ENCODE data around the gene OR6S1. TPM values are rescaled to one million over a fixed set of nuclear protein-coding genes. Genes with fewer than 3 reads are reported as not detected.
A peak's percentile ranks its signal among the peaks of the same experiment; 100 is the strongest.

OR6S1 gene
- total and polyA plus RNA-seq, 2 experiments from 2014 or later, result not detected

DNA sequence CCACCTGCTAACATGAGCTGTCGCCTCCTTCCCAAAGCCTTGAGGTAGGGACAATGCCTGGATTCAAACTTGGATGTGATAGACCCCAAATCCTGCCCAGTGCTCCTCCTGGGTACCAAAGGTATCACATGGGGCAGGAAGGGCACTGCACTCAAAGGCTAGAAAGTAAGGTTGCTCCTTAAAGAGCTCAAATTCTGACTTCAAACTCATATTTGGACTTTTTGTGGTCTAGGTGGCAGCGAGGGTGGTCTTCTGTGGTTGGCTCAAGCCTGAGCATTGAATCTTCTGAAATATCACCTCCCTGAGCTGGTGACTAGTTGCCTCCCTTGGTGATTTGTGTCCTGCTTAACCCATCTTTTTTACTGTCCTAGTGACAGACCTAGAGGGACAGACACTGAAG is 34.6 kb upstream of the OR6S1 start:
- H3K4me3 Mint-ChIP-seq, result no peak overlapping the region
- H3K36me3 Mint-ChIP-seq (ENCODE audit: low read depth), result no peaks in the 10 kb centered on the region
- H3K9me3 Mint-ChIP-seq, result peaks cover 5% of the 10 kb centered on the region; the same call in 2 of the 3 replicates
- peaks cover 4% of the 10 kb centered on the region for H3K27me3 Mint-ChIP-seq (ENCODE audit: insufficient read depth, low read depth, poor library complexity)
- H3K27ac Mint-ChIP-seq, result no peak overlapping the region
- H3K27me3 ChIP-seq (ENCODE audit: insufficient read depth), result no peaks in the 10 kb centered on the region
- no peak for TF ChIP-seq ZNF114 (CRISPR knock-in tag; IDR thresholded peaks at IDR 0.05)
- no peak for TF ChIP-seq EZH2phosphoT487 (IDR thresholded peaks at IDR 0.05; ENCODE audit: unreplicated experiment)
- no peak for TF ChIP-seq ZNF462 (CRISPR knock-in tag; IDR thresholded peaks at IDR 0.05)
- TF ChIP-seq ZNF331 (CRISPR knock-in tag; IDR thresholded peaks at IDR 0.05; ENCODE audit: low read depth), result no peak
- no peak for TF ChIP-seq CTCF (conservative IDR thresholded peaks at IDR 0.05; ENCODE audit: low read depth in 2 of 2)
- TF ChIP-seq STAT1 (IDR thresholded peaks at IDR 0.05; ENCODE audit: unreplicated experiment), result no peak
- no peak overlapping the region for H3K4me2 ChIP-seq
- no peak for DNase-seq (ENCODE audit: low spot score)
- H4K20me1 ChIP-seq (replicated peaks; ENCODE audit: insufficient read depth), result no peaks in the 10 kb centered on the region
- H3K4me1 ChIP-seq (ENCODE audit: insufficient read depth), result peaks cover 20% of the 10 kb centered on the region
- peak overlapping the region; percentile 72 for H2AFZ ChIP-seq
- H3K36me3 ChIP-seq (ENCODE audit: insufficient read depth), result no peaks in the 10 kb centered on the region
- H3K9me2 ChIP-seq (ENCODE audit: insufficient read depth), result no peaks in the 10 kb centered on the region
- no peaks in the 10 kb centered on the region for H3K79me2 ChIP-seq (replicated peaks; ENCODE audit: insufficient read depth)
- peaks cover 16% of the 10 kb centered on the region for H3K4me1 Mint-ChIP-seq
- H3K4me3 ChIP-seq, result no peak overlapping the region
- H3K27ac ChIP-seq (ENCODE audit: low read depth), result no peak overlapping the region
- no peak for ATAC-seq
- no peaks in the 10 kb centered on the region; the same call in 1 of the 2 replicates for H3F3A ChIP-seq (replicated peaks; ENCODE audit: low read depth)
